Endothelial cell of umbilical vein (primary cell): ENCODE results near the gene UVSSA. TPM values are rescaled to one million over a fixed set of nuclear protein-coding genes. Genes with fewer than 3 reads are reported as not detected.

Experiments
- BruUV-seq: library from RNA; stranded (reverse); fragments of 400-500 nt; replicated peaks from 2 replicates; lab custom pipeline; 2021; lab: Mats Ljungman, UMichigan
- CTCF ChIA-PET: fragments of 300-600, 350-600 bp; sonication (Branson Sonifier 250); formaldehyde crosslinking; loops from one replicate; lab custom pipeline; 2021; ENCODE audit warnings: antibody characterized with exemption, inconsistent platforms; lab: Charles Lee
- POLR2A ChIA-PET: fragments of 300-600, 350-600 bp; sonication (Branson Sonifier 250); formaldehyde crosslinking; loops from one replicate; lab custom pipeline; 2021; ENCODE audit warnings: antibody characterized with exemption, inconsistent platforms; lab: Charles Lee
- DNase-seq: peaks from one replicate; pipeline ENCODE4 v3.0.0-alpha.2; 2011; ENCODE audit warnings: low read depth, low spot score
- FAIRE-seq: peaks from 2 replicates; lab custom pipeline; 2011; peaks lifted over from hg19 to GRCh38; lab: Jason Lieb, UNC
- H2AFZ ChIP-seq: 2 replicates; pipeline ENCODE4 v1.6.0; 2012; ENCODE audit warnings: low read depth, low read length, control low read depth, inconsistent platforms
- H3K27ac ChIP-seq: 2 replicates; pipeline ENCODE4 v1.5.1; 2011; ENCODE audit warnings: low read depth, mild to moderate bottlenecking, control low read depth, low read length, moderate library complexity; ENCODE audit not compliant: insufficient read depth
- H3K27me3 ChIP-seq, 2 experiments: 2 replicates each; pipeline versions ENCODE4 v1.6.0 to v1.6.1; 2011; ENCODE audit warnings: low read length in 2 of 2, mixed read lengths in 1 of 2; ENCODE audit not compliant: control insufficient read depth in 2 of 2, insufficient read depth in 2 of 2
- H3K36me3 ChIP-seq, 2 experiments: 2 replicates in 1 of 2; 3 replicates in 1 of 2; pipeline ENCODE4 v1.5.1; 2011; ENCODE audit warnings: low read length in 2 of 2, mild to moderate bottlenecking in 1 of 2, moderate library complexity in 1 of 2; ENCODE audit not compliant: control insufficient read depth in 2 of 2, insufficient read depth in 2 of 2; ENCODE audit errors: extremely low read depth in 1 of 2
- H3K4me1 ChIP-seq: 3 replicates; pipeline ENCODE4 v1.5.1; 2011; ENCODE audit warnings: mild to moderate bottlenecking, low read length; ENCODE audit not compliant: control insufficient read depth, insufficient read depth; ENCODE audit errors: extremely low read depth
- H3K4me2 ChIP-seq: 2 replicates; pipeline ENCODE4 v1.6.1; 2011; ENCODE audit warnings: low read length, control low read depth, mixed read lengths; ENCODE audit not compliant: insufficient read depth
- H3K4me3 ChIP-seq, 3 experiments: fragments of 200-600 bp in 1 of 3; sonication (generic), shearing (Covaris generic) in 1 of 3; replicated peaks in 1 of 3; 2 replicates each; pipeline ENCODE4 v1.5.1; 2011 to 2016; ENCODE audit warnings: control low read depth in 3 of 3, low read length in 3 of 3, mild to moderate bottlenecking in 2 of 3, inconsistent platforms in 1 of 3, low read depth in 1 of 3, moderate library complexity in 1 of 3; ENCODE audit not compliant: insufficient read depth in 1 of 3
- H3K79me2 ChIP-seq: 2 replicates; pipeline ENCODE4 v1.6.0; 2012; ENCODE audit warnings: low read length, inconsistent platforms; ENCODE audit not compliant: control insufficient read depth, insufficient read depth
- H3K9ac ChIP-seq: replicated peaks from 2 replicates; pipeline ENCODE3; 2011; ENCODE audit warnings: low read length, control low read depth; ENCODE audit not compliant: insufficient read depth; ENCODE audit errors: extremely low read depth
- H3K9me1 ChIP-seq: replicated peaks from 3 replicates; pipeline ENCODE4 v1.6.0; 2011; ENCODE audit warnings: mild to moderate bottlenecking, low read length; ENCODE audit not compliant: control insufficient read depth, insufficient read depth; ENCODE audit errors: extremely low read depth
- H3K9me3 ChIP-seq: replicated peaks from 2 replicates; pipeline ENCODE4 v1.5.1; 2012; ENCODE audit warnings: low read length, inconsistent platforms; ENCODE audit not compliant: control insufficient read depth, insufficient read depth
- H4K20me1 ChIP-seq: replicated peaks from 2 replicates; pipeline ENCODE3; 2011; ENCODE audit warnings: mild to moderate bottlenecking, low read length; ENCODE audit not compliant: control insufficient read depth, insufficient read depth; ENCODE audit errors: extremely low read depth
- CTCF ChIP-seq, 2 donors: IDR thresholded peaks; 1 replicate in 1 of 2; 2 replicates in 1 of 2; pipeline ENCODE4 v1.5.1; 2011; ENCODE audit warnings: low read length in 2 of 2, mild to moderate bottlenecking in 2 of 2, moderate library complexity in 2 of 2, control low read depth in 1 of 2, inconsistent platforms in 1 of 2, low read depth in 1 of 2; ENCODE audit not compliant: insufficient read depth in 1 of 2; ENCODE audit errors: extremely low read depth in 1 of 2
- EZH2 ChIP-seq: IDR thresholded peaks from 2 replicates; pipeline ENCODE4 v1.6.1; 2012; ENCODE audit warnings: borderline replicate concordance, low read depth, mild to moderate bottlenecking, moderate library complexity, low read length, inconsistent platforms; ENCODE audit not compliant: severe bottlenecking
- FOS ChIP-seq: IDR thresholded peaks from 2 replicates; pipeline ENCODE4 v1.6.1; 2011; ENCODE audit warnings: mild to moderate bottlenecking, low read length, moderate library complexity, borderline replicate concordance; ENCODE audit not compliant: insufficient read depth
- GATA2 ChIP-seq: IDR thresholded peaks from 2 replicates; pipeline ENCODE4 v1.7.0; 2011; ENCODE audit warnings: low read depth, mild to moderate bottlenecking, moderate library complexity, mixed read lengths, low read length; ENCODE audit not compliant: insufficient read length, insufficient read depth
- JUN ChIP-seq: IDR thresholded peaks from 2 replicates; pipeline ENCODE4 v1.6.1; 2011; ENCODE audit warnings: borderline replicate concordance, low read depth; ENCODE audit not compliant: insufficient read length, insufficient read depth
- MAX ChIP-seq: IDR thresholded peaks from 2 replicates; pipeline ENCODE4 v1.6.1; 2011; ENCODE audit not compliant: insufficient read depth, insufficient read length
- MYC ChIP-seq: IDR thresholded peaks from one replicate; pipeline ENCODE4 v1.6.1; 2011; ENCODE audit warnings: mild to moderate bottlenecking, low read depth, low read length
- POLR2A ChIP-seq: IDR thresholded peaks from 2 replicates; pipeline ENCODE4 v1.6.1; 2012; ENCODE audit warnings: low read depth, mild to moderate bottlenecking, control low read depth, low read length
- POLR2AphosphoS5 ChIP-seq: IDR thresholded peaks from 2 replicates; pipeline ENCODE4 v1.6.1; 2012; ENCODE audit warnings: low read depth, mild to moderate bottlenecking, control low read depth, low read length, moderate library complexity; ENCODE audit not compliant: insufficient read depth
- dilution Hi-C: fragments of 300-500 bp; cut with MboI; formaldehyde crosslinking; loops from one replicate; pipeline ENCODE4 v1.15.0; 2019; ENCODE audit warnings: low sequenced_read_pairs; ENCODE audit not compliant: extremely low pct_ligation_motif_present
- intact Hi-C: fragments of 100-400 bp; cut with micrococcal nuclease; formaldehyde crosslinking; loops from one replicate; pipeline ENCODE4 v1.10.0; 2022
- polyA plus RNA-seq, 4 experiments: library from polyadenylated mRNA; depleted of rRNA in 3 of 4; stranded (reverse) in 3 of 4; unstranded in 1 of 4; fragments of >200 nt; gene quantifications; 2 replicates each; pipeline versions ENCODE4 v1.2.1 to v1.2.3, GENCODE V29; 2011 to 2012; ENCODE audit warnings: missing spikeins in 1 of 4
- total RNA-seq: library from RNA; stranded (reverse); gene quantifications from 2 replicates; pipeline ENCODE4 v1.2.3, GENCODE V29; 2021

UVSSA gene
- total and polyA plus RNA-seq, 2 donors (not counting 3 experiments of a cell fraction or from before 2014, with no cell fraction given): 7.1 to 14.9 TPM

GRCh38 chr4:1419708-1420107 is 72.7 kb downstream of the UVSSA start:
- no TSS peak for BruUV-seq
- intact Hi-C loops (no loop called here), dilution Hi-C loops (no loop called here)
- Histone ChIP-seq H3K27ac (no peak overlapping the region), H3K9me1 (no peaks in the 10 kb centered on the region), H3K4me1 (no peaks in the 10 kb centered on the region), H3K79me2 (no peaks in the 10 kb centered on the region), H3K27me3 (no peaks in the 10 kb centered on the region), H3K36me3 (no peaks in the 10 kb centered on the region), H3K4me2 (no peak overlapping the region), H4K20me1 (no peaks in the 10 kb centered on the region), H3K4me3 (no peak overlapping the region), H2AFZ (no peak overlapping the region), H3K9me3 (no peaks in the 10 kb centered on the region), H3K9ac (no peak overlapping the region)
- TF ChIP-seq MAX: no peak
- TF ChIP-seq MYC: no peak
- TF ChIP-seq POLR2A: no peak
- TF ChIP-seq FOS: no peak
- TF ChIP-seq EZH2: no peak
- no peak for TF ChIP-seq CTCF (IDR thresholded peaks at IDR 0.05; ENCODE audit: extremely low read depth in 1 of 2, insufficient read depth in 1 of 2, low read depth in 1 of 2, low read length in 2 of 2)
- TF ChIP-seq JUN: no peak
- no peak for TF ChIP-seq POLR2AphosphoS5
- no peak for TF ChIP-seq GATA2
- DNase-seq (no peak), FAIRE-seq (no peak)
- POLR2A ChIA-PET: interaction anchor here (0.7 kb wide), 1 partner anchor 9 kb away, joined by 5 read pairs; no protein-coding TSS in a partner anchor
- CTCF ChIA-PET: no interaction called here
